Activated CD4-positive, alpha-beta memory T cell treated with anti-CD3 and anti-CD28 coated beads, Interleukin-2, amount 10 ng/mL, durations not matched to agents 7 days and 5 days (primary cell): ENCODE measurements around the gene SNX33. TPM values are rescaled to one million over a fixed set of nuclear protein-coding genes. Genes with fewer than 3 reads are reported as not detected.
"Not testable (repeated sequence)": the region's sequence is repeated elsewhere in the genome, so short reads cannot be mapped to it uniquely, and the experiment has no call there.

Experiments used
- CTCF ChIA-PET: fragments of 350-600 bp; sonication (Branson Sonifier 250); formaldehyde crosslinking; loops from one replicate; lab custom pipeline; 2021; ENCODE audit warnings: antibody characterized with exemption, inconsistent platforms; lab: Charles Lee
- POLR2A ChIA-PET: fragments of 350-600 bp; sonication (Branson Sonifier 250); formaldehyde crosslinking; loops from one replicate; lab custom pipeline; 2021; ENCODE audit warnings: antibody characterized with exemption; lab: Charles Lee
- DNase-seq: peaks from one replicate; pipeline ENCODE4 v3.0.0-alpha.2; 2020
- H3K27ac Mint-ChIP-seq: one replicate; pipeline ENCODE4 v1.8.0; 2021; ENCODE audit warnings: mild to moderate bottlenecking, mixed read lengths
- H3K27me3 Mint-ChIP-seq: one replicate; pipeline ENCODE4 v1.8.0; 2021; ENCODE audit warnings: mixed read lengths
- H3K36me3 Mint-ChIP-seq: one replicate; pipeline ENCODE4 v1.8.0; 2021; ENCODE audit warnings: low read depth, mixed read lengths
- H3K4me1 Mint-ChIP-seq: one replicate; pipeline ENCODE4 v1.8.0; 2021; ENCODE audit warnings: mixed read lengths
- H3K4me3 Mint-ChIP-seq: one replicate; pipeline ENCODE4 v1.8.0; 2021; ENCODE audit warnings: mild to moderate bottlenecking, mixed read lengths
- H3K9me3 Mint-ChIP-seq: one replicate; pipeline ENCODE4 v1.8.0; 2021; ENCODE audit warnings: mixed read lengths
- total RNA-seq, 2 experiments: library from RNA; stranded (reverse); gene quantifications; one replicate each; pipeline ENCODE4 v1.2.3, GENCODE V29; 2021

SNX33 gene
- total RNA-seq, 2 experiments from 2014 or later: 1.8 to 1.9 TPM

DNA sequence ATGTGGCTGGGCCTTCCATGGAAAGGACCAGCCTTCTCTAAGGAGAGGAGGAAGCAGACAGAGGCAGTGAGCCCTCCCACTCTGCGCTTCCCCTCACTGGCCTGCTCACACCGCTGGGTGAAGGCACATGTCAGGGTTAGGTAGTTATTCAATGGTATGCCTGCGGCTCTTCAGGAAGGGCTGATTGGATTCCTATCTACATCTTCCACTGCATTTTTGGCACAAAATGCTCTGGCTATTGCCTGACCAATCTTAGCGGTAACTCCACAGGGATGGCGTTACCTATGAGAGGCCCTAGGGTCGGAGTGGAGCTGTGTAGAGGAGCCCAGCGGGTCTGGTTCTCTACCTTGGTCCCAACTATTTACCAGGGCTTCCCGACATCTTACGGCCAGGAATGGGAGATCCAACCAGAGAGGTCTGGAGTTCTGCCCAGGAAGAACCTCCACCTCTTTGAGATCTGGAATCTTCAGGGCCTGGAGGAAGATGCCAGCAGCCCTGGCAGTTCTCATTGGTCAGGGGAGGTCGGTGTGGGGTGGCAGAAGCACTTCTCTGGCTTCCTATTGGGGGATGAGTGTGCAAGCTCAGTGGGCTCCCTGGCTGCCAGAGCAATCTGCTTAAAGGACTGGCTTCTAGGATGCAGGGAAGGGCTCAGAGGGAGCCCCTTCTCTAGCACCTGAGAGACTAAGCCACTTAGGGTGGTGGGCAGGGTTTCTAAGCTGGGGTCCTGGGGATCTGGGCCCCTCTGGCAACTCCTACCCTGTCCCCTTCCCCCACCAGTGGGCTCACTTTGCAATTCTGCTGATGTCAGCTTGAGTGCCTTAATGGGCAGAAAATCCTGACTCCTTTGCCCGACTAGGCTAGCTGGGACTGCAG lies 24.3 kb downstream of the SNX33 start:
- Mint-ChIP-seq H3K27ac (no peak overlapping the region), H3K27me3 (no peaks in the 10 kb centered on the region), H3K4me3 (no peak overlapping the region), H3K36me3 (no peaks in the 10 kb centered on the region), H3K9me3 (no peaks in the 10 kb centered on the region), H3K4me1 (no peaks in the 10 kb centered on the region)
- DNase-seq: no peak
- POLR2A ChIA-PET: interaction anchor here (0.6 kb wide), 1 partner anchor 59 kb away, joined by 3 read pairs; no protein-coding TSS in a partner anchor
- CTCF ChIA-PET: interaction anchor here (1.2 kb wide), 1 partner anchor 15 kb away, joined by 4 read pairs; no protein-coding TSS in a partner anchor

- Mint-ChIP-seq H3K27ac (no peak overlapping the region), H3K4me1 (no peaks in the 10 kb centered on the region), H3K36me3 (no peaks in the 10 kb centered on the region), H3K9me3 (no peaks in the 10 kb centered on the region), H3K4me3 (no peak overlapping the region), H3K27me3 (no peaks in the 10 kb centered on the region)
- POLR2A ChIA-PET: no interaction called here
- CTCF ChIA-PET: no interaction called here
- DNase-seq: no peak
Observed at GRCh38 chr15:75672646-75673425, 25.1 kb downstream of the SNX33 start.

- no peak overlapping the region for H3K4me3 Mint-ChIP-seq
- no peak for DNase-seq
- CTCF ChIA-PET: interaction anchor here (1.3 kb wide), 1 partner anchor 306 kb away, joined by 3 read pairs; no protein-coding TSS in a partner anchor
- no peak overlapping the region for H3K27ac Mint-ChIP-seq
- H3K27me3 Mint-ChIP-seq: no peaks in the 10 kb centered on the region
- POLR2A ChIA-PET: no interaction called here
- H3K36me3 Mint-ChIP-seq: no peaks in the 10 kb centered on the region
- no peaks in the 10 kb centered on the region for H3K9me3 Mint-ChIP-seq
- H3K4me1 Mint-ChIP-seq: no peaks in the 10 kb centered on the region
Observed at GRCh38 chr15:75673426-75674235, 25.9 kb downstream of the SNX33 start.

DNA sequence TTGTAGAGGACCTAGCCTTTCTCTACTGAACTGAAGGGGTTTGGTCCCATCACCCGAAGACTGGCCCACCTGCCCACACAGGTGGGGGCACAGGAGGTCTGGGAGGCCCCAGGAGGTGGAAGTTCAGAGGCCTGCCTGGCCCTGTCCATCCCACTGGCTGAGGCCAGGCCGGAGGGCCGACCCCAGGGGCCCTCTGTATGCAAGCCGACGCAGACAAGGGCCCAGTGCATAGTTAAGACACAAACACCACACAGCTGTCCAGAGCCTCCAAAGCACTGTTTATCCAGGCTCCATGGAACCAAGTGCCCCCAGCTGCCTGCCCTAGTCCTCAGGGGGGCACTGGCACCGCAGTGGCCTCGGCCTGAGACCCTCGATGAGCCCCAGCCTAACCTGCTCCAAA lies 26.7 kb downstream of the SNX33 start:
- peaks cover 4% of the 10 kb centered on the region for H3K27me3 Mint-ChIP-seq
- no peak overlapping the region for H3K27ac Mint-ChIP-seq

GRCh38 chr15:75675579-75676404 lies 28.1 kb downstream of the SNX33 start:
- ChIA-PET POLR2A (no interaction called here), CTCF (interaction anchor here (1.7 kb wide), 1 partner anchor 11 kb away, joined by 4 read pairs; no protein-coding TSS in a partner anchor)
- H3K4me3 Mint-ChIP-seq: no peak overlapping the region
- H3K27me3 Mint-ChIP-seq: peaks cover 4% of the 10 kb centered on the region
- H3K9me3 Mint-ChIP-seq: no peaks in the 10 kb centered on the region
- no peaks in the 10 kb centered on the region for H3K36me3 Mint-ChIP-seq
- H3K4me1 Mint-ChIP-seq: peaks cover 2% of the 10 kb centered on the region
- no peak for DNase-seq
- no peak overlapping the region for H3K27ac Mint-ChIP-seq

More for the DNA sequence above, 26.7 kb downstream of the SNX33 start:
- CTCF ChIA-PET: interaction anchor here (1.3 to 1.7 kb wide), 2 partner anchors 12 to 307 kb away, joined by 3 to 4 read pairs; no protein-coding TSS in a partner anchor
- Mint-ChIP-seq H3K4me3 (no peak overlapping the region), H3K4me1 (peaks cover 2% of the 10 kb centered on the region), H3K36me3 (no peaks in the 10 kb centered on the region), H3K9me3 (no peaks in the 10 kb centered on the region)
- POLR2A ChIA-PET: no interaction called here
- DNase-seq: no peak

- peaks cover 4% of the 10 kb centered on the region for H3K27me3 Mint-ChIP-seq
- DNase-seq: no peak
- no peak overlapping the region for H3K27ac Mint-ChIP-seq
- no peak overlapping the region for H3K4me3 Mint-ChIP-seq
- CTCF ChIA-PET: no interaction called here
- peaks cover 2% of the 10 kb centered on the region for H3K4me1 Mint-ChIP-seq
- POLR2A ChIA-PET: no interaction called here
- H3K36me3 Mint-ChIP-seq: no peaks in the 10 kb centered on the region
- no peaks in the 10 kb centered on the region for H3K9me3 Mint-ChIP-seq
Observed at GRCh38 chr15:75676688-75677464, 29.2 kb downstream of the SNX33 start.

- H3K4me1 Mint-ChIP-seq: peaks cover 2% of the 10 kb centered on the region
- peaks cover 4% of the 10 kb centered on the region for H3K27me3 Mint-ChIP-seq
- no peak overlapping the region for H3K4me3 Mint-ChIP-seq
- POLR2A ChIA-PET: no interaction called here
- no peaks in the 10 kb centered on the region for H3K9me3 Mint-ChIP-seq
- CTCF ChIA-PET: no interaction called here
- no peaks in the 10 kb centered on the region for H3K36me3 Mint-ChIP-seq
- no peak overlapping the region for H3K27ac Mint-ChIP-seq
- DNase-seq: no peak
Observed at GRCh38 chr15:75677465-75678323, 30.0 kb downstream of the SNX33 start.

GRCh38 chr15:75678324-75678690 lies 30.6 kb downstream of the SNX33 start:
- H3K4me1 Mint-ChIP-seq, H3K9me3 Mint-ChIP-seq, POLR2A ChIA-PET, H3K4me3 Mint-ChIP-seq, DNase-seq, H3K36me3 Mint-ChIP-seq, H3K27me3 Mint-ChIP-seq, H3K27ac Mint-ChIP-seq: not testable (repeated sequence)
- CTCF ChIA-PET: interaction anchor here (1.1 kb wide), 1 partner anchor 310 kb away, joined by 4 read pairs; no protein-coding TSS in a partner anchor

GRCh38 chr15:75680007-75680789 lies 32.5 kb downstream of the SNX33 start:
- Mint-ChIP-seq H3K27ac (no peak overlapping the region), H3K9me3 (no peaks in the 10 kb centered on the region), H3K36me3 (no peaks in the 10 kb centered on the region), H3K27me3 (peaks cover 4% of the 10 kb centered on the region), H3K4me3 (no peak overlapping the region), H3K4me1 (peaks cover 2% of the 10 kb centered on the region)
- CTCF ChIA-PET: interaction anchor here (0.8 kb wide), 1 partner anchor 79 kb away, joined by 3 read pairs; no protein-coding TSS in a partner anchor
- DNase-seq: no peak
- POLR2A ChIA-PET: no interaction called here
